ENCODE data around the gene SP140.
A peak's percentile ranks its signal among the peaks of the same experiment; 100 is the strongest.

The SP140 gene

GRCh38 chr2:230346921-230347533, 121.5 kb downstream of the SP140 start:
- TF ChIP-seq CTCF (IDR thresholded peaks at IDR 0.05; ENCODE audit: low read length, missing control alignments) = no peak
- no peak overlapping the region for H3K4me3 ChIP-seq (replicated peaks; ENCODE audit: low read depth, low read length)
- no peak for DNase-seq (ENCODE audit: low read depth)

- DNase-seq (ENCODE audit: low read depth) = peak; percentile 50
- no peak for TF ChIP-seq CTCF (IDR thresholded peaks at IDR 0.05; ENCODE audit: low read length, missing control alignments)
- no peak overlapping the region for H3K4me3 ChIP-seq (replicated peaks; ENCODE audit: low read depth, low read length)
Measured at GRCh38 chr2:230347659-230348305, 122.2 kb downstream of the SP140 start.

GRCh38 chr2:230348787-230349186, 123.3 kb downstream of the SP140 start:
- H3K4me3 ChIP-seq (replicated peaks; ENCODE audit: low read depth, low read length) = no peak overlapping the region
- TF ChIP-seq CTCF (IDR thresholded peaks at IDR 0.05; ENCODE audit: low read length, missing control alignments) = no peak
- no peak for DNase-seq (ENCODE audit: low read depth)

- no peak for TF ChIP-seq CTCF (IDR thresholded peaks at IDR 0.05; ENCODE audit: low read length, missing control alignments)
- H3K4me3 ChIP-seq (replicated peaks; ENCODE audit: low read depth, low read length) = no peak overlapping the region
- DNase-seq (ENCODE audit: low read depth) = peak; percentile 69
Measured at GRCh38 chr2:230356084-230356483, 130.5 kb downstream of the SP140 start.

- DNase-seq (ENCODE audit: low read depth) = peak; percentile 33
- no peak for TF ChIP-seq CTCF (IDR thresholded peaks at IDR 0.05; ENCODE audit: low read length, missing control alignments)
Measured at GRCh38 chr2:230358305-230358704, 132.8 kb downstream of the SP140 start.

GRCh38 chr2:230360028-230360427, 134.5 kb downstream of the SP140 start:
- TF ChIP-seq CTCF (IDR thresholded peaks at IDR 0.05; ENCODE audit: low read length, missing control alignments) = no peak
- DNase-seq (ENCODE audit: low read depth) = no peak
- no peak overlapping the region for H3K4me3 ChIP-seq (replicated peaks; ENCODE audit: low read depth, low read length)

More at GRCh38 chr2:230358305-230358704, 132.8 kb downstream of the SP140 start:
- H3K4me3 ChIP-seq (replicated peaks; ENCODE audit: low read depth, low read length) = no peak overlapping the region

Data from fibroblast of pulmonary artery (primary cell).